ENCODE results near the gene PRSS37.

DNA sequence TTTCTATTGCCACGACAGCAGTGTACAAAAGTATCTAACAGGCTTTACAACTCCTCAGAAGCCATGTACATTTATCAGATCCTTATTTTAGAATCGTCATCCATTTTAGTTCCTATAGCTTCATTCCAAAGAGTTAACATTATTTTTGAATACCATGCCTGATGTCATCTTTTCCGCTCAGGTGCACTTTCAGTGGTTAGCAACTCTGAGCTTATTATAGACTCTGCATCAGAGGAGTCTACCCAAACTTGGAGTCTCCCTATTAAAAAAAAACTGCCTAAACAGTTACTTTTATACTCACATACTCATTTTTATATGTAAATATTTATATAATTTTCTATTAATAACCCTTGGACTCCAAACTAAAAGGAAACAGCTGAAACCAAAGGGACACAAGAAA lies 31.6 kb upstream of the PRSS37 start:
- TF ChIP-seq GATA2 (IDR thresholded peaks at IDR 0.05; ENCODE audit: low read depth, low read length) (no peak), GATA3 (IDR thresholded peaks at IDR 0.05; ENCODE audit: low read depth, low read length) (no peak)

All from SH-SY5Y (cell line).